ENCODE data around the gene SMIM5.

- TF ChIP-seq CTCF (IDR thresholded peaks at IDR 0.05) (peak in 1 of 3 donors; percentile 74), POLR2A (IDR thresholded peaks at IDR 0.05) (no peak)
Observed at GRCh38 chr17:75632863-75633485, at the start of gene SMIM5.
